HepG2 (cell line): ENCODE measurements around the gene PPP4C. TPM values are rescaled to one million over a fixed set of nuclear protein-coding genes. Genes with fewer than 3 reads are reported as not detected.

ENCODE experiments used
- AGO2 ChIP-seq: fragments of 200-400 bp; formaldehyde crosslinking; optimal IDR thresholded peaks from 2 replicates; pipeline ENCODE3; 2017; ENCODE audit warnings: mild to moderate bottlenecking, low read depth, low read length, moderate library complexity
- ARHGAP35 ChIP-seq: sonication (generic); formaldehyde crosslinking; IDR thresholded peaks from 2 replicates; pipeline ENCODE4 v1.9.0; 2022; ENCODE audit warnings: mild to moderate bottlenecking, inconsistent platforms, moderate library complexity, missing genetic modification reagents, borderline replicate concordance
- ATF7-NPFF ChIP-seq: sonication (generic); formaldehyde crosslinking; IDR thresholded peaks from 2 replicates; pipeline ENCODE4 v1.8.1; 2023; ENCODE audit warnings: mild to moderate bottlenecking, low read depth, missing genetic modification reagents, moderate library complexity
- HNRNPL ChIP-seq: fragments of 200-400 bp; formaldehyde crosslinking; IDR thresholded peaks from 2 replicates; pipeline ENCODE4 v1.6.1; 2017; ENCODE audit warnings: mild to moderate bottlenecking, low read depth, low read length
- PITX1 ChIP-seq: sonication (generic); formaldehyde crosslinking; IDR thresholded peaks from 2 replicates; pipeline ENCODE4 v1.5.1; 2020; ENCODE audit warnings: mild to moderate bottlenecking, missing genetic modification reagents
- PLRG1 ChIP-seq: fragments of 450-650 bp; conservative IDR thresholded peaks from 2 replicates; pipeline ENCODE4 v1.6.1; 2016
- RARA ChIP-seq: IDR thresholded peaks from 2 replicates; pipeline ENCODE4 v1.6.1; 2016; ENCODE audit warnings: missing genetic modification reagents, missing compliant biosample characterization
- SCMH1 ChIP-seq: sonication (generic); formaldehyde crosslinking; IDR thresholded peaks from 2 replicates; pipeline ENCODE4 v1.9.0; 2021; ENCODE audit warnings: missing genetic modification reagents, mild to moderate bottlenecking, borderline replicate concordance
- U2AF1 ChIP-seq: fragments of 200-400 bp; formaldehyde crosslinking; optimal IDR thresholded peaks from 2 replicates; pipeline ENCODE3; 2017; ENCODE audit warnings: mild to moderate bottlenecking, low read depth, low read length
- ZBTB21 ChIP-seq: sonication (generic); formaldehyde crosslinking; IDR thresholded peaks from 2 replicates; pipeline ENCODE4 v1.4.0; 2020; ENCODE audit warnings: missing genetic modification reagents
- ZNF343 ChIP-seq: sonication (generic); formaldehyde crosslinking; IDR thresholded peaks from 2 replicates; pipeline ENCODE4 v1.4.0; 2020; ENCODE audit warnings: mild to moderate bottlenecking, missing genetic modification reagents
- ZNF451 ChIP-seq: sonication (generic); formaldehyde crosslinking; IDR thresholded peaks from 2 replicates; pipeline ENCODE4 v1.5.0; 2020; ENCODE audit warnings: mild to moderate bottlenecking, missing genetic modification reagents
- ZNF546 ChIP-seq: sonication (generic); formaldehyde crosslinking; conservative IDR thresholded peaks from 2 replicates; pipeline ENCODE4 v1.8.1; 2023; ENCODE audit warnings: mild to moderate bottlenecking, missing genetic modification reagents
- ZNF598 ChIP-seq: sonication (generic); formaldehyde crosslinking; IDR thresholded peaks from 2 replicates; pipeline ENCODE4 v1.5.1; 2020; ENCODE audit warnings: mild to moderate bottlenecking, missing genetic modification reagents, borderline replicate concordance
- ZNF616 ChIP-seq: sonication (generic); formaldehyde crosslinking; IDR thresholded peaks from 2 replicates; pipeline ENCODE4 v1.5.0; 2020; ENCODE audit warnings: low read depth, mild to moderate bottlenecking, missing genetic modification reagents
- ZNF883 ChIP-seq: sonication (generic); formaldehyde crosslinking; IDR thresholded peaks from 2 replicates; pipeline ENCODE4 v1.5.1; 2020; ENCODE audit warnings: mild to moderate bottlenecking, missing genetic modification reagents; ENCODE audit errors: not compliant biosample characterization
- polyA plus RNA-seq, 8 experiments: library from polyadenylated mRNA; depleted of rRNA in 3 of 8; stranded (reverse) in 7 of 8; unstranded in 1 of 8; fragments of >200 nt; fragmentation: Illumina TruSeq in 4 of 8; extraction: Trizol in 4 of 8; gene quantifications; 2 replicates each; pipeline versions ENCODE4 v1.2.1 to v1.2.3, GENCODE V29; 2011 to 2016; ENCODE audit warnings: low read depth in 4 of 8, missing spikeins in 1 of 8, mixed read lengths in 1 of 8; ENCODE audit not compliant: insufficient read depth in 1 of 8
- total RNA-seq, 5 experiments: library from RNA; depleted of rRNA; stranded (reverse); fragments of >200 nt; fragmentation: Illumina TruSeq; extraction: Trizol; gene quantifications; 2 replicates each; pipeline ENCODE4 v1.2.3, GENCODE V29; 2016; ENCODE audit warnings: low read depth in 1 of 5
- TF ChIP-seq, protein P1 (sequence below): sonication (generic); formaldehyde crosslinking; IDR thresholded peaks from 2 replicates; pipeline ENCODE4 v1.5.0; 2020; ENCODE audit warnings: mild to moderate bottlenecking, missing genetic modification reagents, moderate library complexity
- TF ChIP-seq, protein P2 (sequence below): sonication (generic); formaldehyde crosslinking; IDR thresholded peaks from 2 replicates; pipeline ENCODE4 v1.5.0; 2020; ENCODE audit warnings: mild to moderate bottlenecking, missing genetic modification reagents, borderline replicate concordance
- TF ChIP-seq, protein P3 (sequence below): sonication (generic); formaldehyde crosslinking; IDR thresholded peaks from 2 replicates; pipeline ENCODE4 v1.4.0; 2020; ENCODE audit warnings: missing genetic modification reagents, borderline replicate concordance
- TF ChIP-seq, protein P4 (sequence below): sonication (generic); formaldehyde crosslinking; IDR thresholded peaks from 2 replicates; pipeline ENCODE4 v1.8.1; 2022; ENCODE audit warnings: mild to moderate bottlenecking, missing genetic modification reagents
- TF ChIP-seq, protein P5 (sequence below): IDR thresholded peaks from 2 replicates; pipeline ENCODE4 v1.6.1; 2016; ENCODE audit warnings: missing compliant biosample characterization, missing genetic modification reagents, borderline replicate concordance

PPP4C gene
- total and polyA plus RNA-seq, 2 of the 13 experiments (the other 11 are each of a cell fraction or from before 2014, with no cell fraction given): 176 to 220 TPM

DNA sequence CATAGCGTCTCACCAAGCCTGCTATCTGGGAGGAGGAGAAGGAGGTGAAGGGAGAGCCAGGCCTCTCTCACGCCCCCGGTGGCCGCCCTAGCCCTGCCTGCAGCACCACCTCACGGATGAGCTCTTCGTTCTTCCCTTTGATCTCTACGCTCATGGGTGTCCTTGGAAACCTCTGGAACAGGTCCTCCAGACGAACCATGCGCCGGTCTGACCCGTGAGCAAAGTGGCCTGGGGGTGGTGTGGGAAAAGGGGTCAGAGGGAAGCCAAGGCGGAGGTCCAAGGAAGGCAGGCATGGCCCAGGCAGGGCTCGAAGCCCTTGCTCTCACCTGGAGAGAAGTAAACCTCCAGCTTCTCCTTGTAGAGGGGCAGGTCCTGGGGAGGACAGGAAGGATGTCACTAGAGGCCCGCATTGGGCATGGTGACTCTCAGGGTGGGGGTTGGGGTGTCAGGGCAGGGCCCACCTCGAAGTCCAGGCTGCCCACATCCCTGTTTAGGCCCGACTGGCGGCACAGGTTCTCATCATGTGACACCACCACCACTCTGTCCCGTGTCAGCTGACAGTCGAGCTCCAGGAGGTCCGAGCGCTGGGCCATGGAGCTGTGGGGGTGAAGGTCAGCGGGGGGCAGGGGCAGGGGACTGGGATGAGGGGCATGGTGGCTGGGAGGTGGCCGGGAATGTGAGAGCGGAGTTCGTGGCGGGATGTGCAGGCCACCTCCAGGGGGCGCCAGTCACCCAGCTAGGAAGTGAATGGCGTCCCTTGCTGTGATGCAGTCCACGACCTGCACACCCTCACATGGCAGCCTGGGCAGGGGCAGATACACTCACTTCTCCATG, 36.6 kb downstream of the PPP4C start (continued):
- TF ChIP-seq, protein P1, sequence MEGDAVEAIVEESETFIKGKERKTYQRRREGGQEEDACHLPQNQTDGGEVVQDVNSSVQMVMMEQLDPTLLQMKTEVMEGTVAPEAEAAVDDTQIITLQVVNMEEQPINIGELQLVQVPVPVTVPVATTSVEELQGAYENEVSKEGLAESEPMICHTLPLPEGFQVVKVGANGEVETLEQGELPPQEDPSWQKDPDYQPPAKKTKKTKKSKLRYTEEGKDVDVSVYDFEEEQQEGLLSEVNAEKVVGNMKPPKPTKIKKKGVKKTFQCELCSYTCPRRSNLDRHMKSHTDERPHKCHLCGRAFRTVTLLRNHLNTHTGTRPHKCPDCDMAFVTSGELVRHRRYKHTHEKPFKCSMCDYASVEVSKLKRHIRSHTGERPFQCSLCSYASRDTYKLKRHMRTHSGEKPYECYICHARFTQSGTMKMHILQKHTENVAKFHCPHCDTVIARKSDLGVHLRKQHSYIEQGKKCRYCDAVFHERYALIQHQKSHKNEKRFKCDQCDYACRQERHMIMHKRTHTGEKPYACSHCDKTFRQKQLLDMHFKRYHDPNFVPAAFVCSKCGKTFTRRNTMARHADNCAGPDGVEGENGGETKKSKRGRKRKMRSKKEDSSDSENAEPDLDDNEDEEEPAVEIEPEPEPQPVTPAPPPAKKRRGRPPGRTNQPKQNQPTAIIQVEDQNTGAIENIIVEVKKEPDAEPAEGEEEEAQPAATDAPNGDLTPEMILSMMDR: peak; percentile 99
- TF ChIP-seq, protein P2, sequence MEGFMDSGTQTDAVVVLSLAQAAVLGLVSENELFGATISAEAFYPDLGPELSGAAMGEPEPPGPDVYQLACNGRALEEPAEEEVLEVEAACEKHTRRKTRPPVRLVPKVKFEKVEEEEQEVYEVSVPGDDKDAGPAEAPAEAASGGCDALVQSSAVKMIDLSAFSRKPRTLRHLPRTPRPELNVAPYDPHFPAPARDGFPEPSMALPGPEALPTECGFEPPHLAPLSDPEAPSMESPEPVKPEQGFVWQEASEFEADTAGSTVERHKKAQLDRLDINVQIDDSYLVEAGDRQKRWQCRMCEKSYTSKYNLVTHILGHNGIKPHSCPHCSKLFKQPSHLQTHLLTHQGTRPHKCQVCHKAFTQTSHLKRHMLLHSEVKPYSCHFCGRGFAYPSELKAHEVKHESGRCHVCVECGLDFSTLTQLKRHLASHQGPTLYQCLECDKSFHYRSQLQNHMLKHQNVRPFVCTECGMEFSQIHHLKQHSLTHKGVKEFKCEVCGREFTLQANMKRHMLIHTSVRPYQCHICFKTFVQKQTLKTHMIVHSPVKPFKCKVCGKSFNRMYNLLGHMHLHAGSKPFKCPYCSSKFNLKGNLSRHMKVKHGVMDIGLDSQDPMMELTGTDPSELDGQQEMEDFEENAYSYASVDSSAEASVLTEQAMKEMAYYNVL: peak; percentile 70; the same call in 1 of the 2 replicates
- peak; percentile 73; the same call in 1 of the 2 replicates for TF ChIP-seq ZNF343
- TF ChIP-seq ATF7-NPFF: peak; percentile 95
- no peak for TF ChIP-seq AGO2
- no peak for TF ChIP-seq ZNF883 (CRISPR knock-in tag)
- TF ChIP-seq, protein P3, sequence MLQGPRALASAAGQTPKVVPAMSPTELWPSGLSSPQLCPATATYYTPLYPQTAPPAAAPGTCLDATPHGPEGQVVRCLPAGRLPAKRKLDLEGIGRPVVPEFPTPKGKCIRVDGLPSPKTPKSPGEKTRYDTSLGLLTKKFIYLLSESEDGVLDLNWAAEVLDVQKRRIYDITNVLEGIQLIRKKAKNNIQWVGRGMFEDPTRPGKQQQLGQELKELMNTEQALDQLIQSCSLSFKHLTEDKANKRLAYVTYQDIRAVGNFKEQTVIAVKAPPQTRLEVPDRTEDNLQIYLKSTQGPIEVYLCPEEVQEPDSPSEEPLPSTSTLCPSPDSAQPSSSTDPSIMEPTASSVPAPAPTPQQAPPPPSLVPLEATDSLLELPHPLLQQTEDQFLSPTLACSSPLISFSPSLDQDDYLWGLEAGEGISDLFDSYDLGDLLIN (CRISPR knock-in tag): peak; percentile 23; the same call in 1 of the 2 replicates
- TF ChIP-seq, protein P4, sequence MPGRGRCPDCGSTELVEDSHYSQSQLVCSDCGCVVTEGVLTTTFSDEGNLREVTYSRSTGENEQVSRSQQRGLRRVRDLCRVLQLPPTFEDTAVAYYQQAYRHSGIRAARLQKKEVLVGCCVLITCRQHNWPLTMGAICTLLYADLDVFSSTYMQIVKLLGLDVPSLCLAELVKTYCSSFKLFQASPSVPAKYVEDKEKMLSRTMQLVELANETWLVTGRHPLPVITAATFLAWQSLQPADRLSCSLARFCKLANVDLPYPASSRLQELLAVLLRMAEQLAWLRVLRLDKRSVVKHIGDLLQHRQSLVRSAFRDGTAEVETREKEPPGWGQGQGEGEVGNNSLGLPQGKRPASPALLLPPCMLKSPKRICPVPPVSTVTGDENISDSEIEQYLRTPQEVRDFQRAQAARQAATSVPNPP (CRISPR knock-in tag): peak; percentile 83; the same call in 1 of the 2 replicates
- TF ChIP-seq ZNF616 (CRISPR knock-in tag): no peak
- peak; percentile 74 for TF ChIP-seq HNRNPL
- TF ChIP-seq ZNF546 (CRISPR knock-in tag): no peak
- no peak for TF ChIP-seq SCMH1
- TF ChIP-seq, protein P5, sequence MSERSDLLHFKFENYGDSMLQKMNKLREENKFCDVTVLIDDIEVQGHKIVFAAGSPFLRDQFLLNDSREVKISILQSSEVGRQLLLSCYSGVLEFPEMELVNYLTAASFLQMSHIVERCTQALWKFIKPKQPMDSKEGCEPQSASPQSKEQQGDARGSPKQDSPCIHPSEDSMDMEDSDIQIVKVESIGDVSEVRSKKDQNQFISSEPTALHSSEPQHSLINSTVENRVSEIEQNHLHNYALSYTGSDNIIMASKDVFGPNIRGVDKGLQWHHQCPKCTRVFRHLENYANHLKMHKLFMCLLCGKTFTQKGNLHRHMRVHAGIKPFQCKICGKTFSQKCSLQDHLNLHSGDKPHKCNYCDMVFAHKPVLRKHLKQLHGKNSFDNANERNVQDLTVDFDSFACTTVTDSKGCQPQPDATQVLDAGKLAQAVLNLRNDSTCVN (CRISPR knock-in tag): peak; percentile 65; the same call in 1 of the 2 replicates
- TF ChIP-seq U2AF1: no peak
- no peak for TF ChIP-seq PLRG1
- TF ChIP-seq RARA (CRISPR knock-in tag): peak; percentile 43
- TF ChIP-seq PITX1 (CRISPR knock-in tag): no peak; the same call in 1 of the 2 replicates
- TF ChIP-seq ZNF598 (CRISPR knock-in tag): peak; percentile 94
- no peak for TF ChIP-seq ZBTB21 (CRISPR knock-in tag)
- no peak; the same call in 1 of the 2 replicates for TF ChIP-seq ARHGAP35
- peak; percentile 65; the same call in 1 of the 2 replicates for TF ChIP-seq ZNF451 (CRISPR knock-in tag)
